PFSK-1 (cell line): ENCODE measurements around the gene RGL3.

Experiments
- POLR2AphosphoS5 ChIP-seq: IDR thresholded peaks from 2 replicates; pipeline ENCODE4 v1.6.1; 2012; ENCODE audit warnings: low read depth, mild to moderate bottlenecking, control low read depth, low read length, moderate library complexity
- SIN3A ChIP-seq: IDR thresholded peaks from 2 replicates; pipeline ENCODE4 v1.6.1; 2012; ENCODE audit warnings: mild to moderate bottlenecking, low read length, moderate library complexity, borderline replicate concordance; ENCODE audit not compliant: insufficient read depth
- TAF1 ChIP-seq: IDR thresholded peaks from 2 replicates; pipeline ENCODE4 v1.6.1; 2012; ENCODE audit warnings: low read length, control low read depth, borderline replicate concordance; ENCODE audit not compliant: insufficient read depth
- TF ChIP-seq, protein P1 (sequence below), 2 experiments: IDR thresholded peaks; 2 replicates each; pipeline versions ENCODE4 v1.6.1 to v1.8.0; 2011 to 2012; ENCODE audit warnings: low read depth in 2 of 2, low read length in 2 of 2, control low read depth in 1 of 2, inconsistent platforms in 1 of 2, mild to moderate bottlenecking in 1 of 2, moderate library complexity in 1 of 2; ENCODE audit not compliant: insufficient read depth in 1 of 2

DNA sequence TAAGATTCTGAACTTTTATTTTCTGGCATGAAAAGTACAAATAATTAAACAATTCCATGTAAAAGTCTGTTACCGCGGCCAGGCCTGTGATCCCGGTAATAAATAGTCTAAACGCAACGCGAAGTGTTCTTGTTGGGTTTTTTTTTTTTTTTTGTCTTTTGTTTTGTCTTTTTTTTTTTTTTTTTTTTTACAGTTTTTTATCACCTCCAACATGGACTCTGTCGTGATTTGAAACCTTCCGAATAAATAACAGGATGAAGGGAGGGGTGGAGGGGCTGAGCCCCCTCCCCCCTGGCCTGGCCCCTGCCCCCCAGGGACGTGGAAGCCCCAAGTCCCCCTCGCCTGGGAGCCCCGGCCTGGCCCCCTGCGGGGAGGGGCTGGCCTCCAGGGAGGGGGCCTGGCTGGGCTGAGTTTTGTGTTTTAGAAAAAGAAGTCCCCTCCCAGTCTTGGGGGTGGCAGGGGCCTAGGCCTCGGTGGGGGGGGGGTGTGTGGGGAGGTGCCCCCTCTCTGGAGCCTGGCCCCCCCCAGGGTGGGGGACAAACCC, 32.3 kb upstream of the RGL3 start:
- TF ChIP-seq POLR2AphosphoS5 (no peak), TAF1 (no peak), SIN3A (no peak)
- TF ChIP-seq, protein P1, sequence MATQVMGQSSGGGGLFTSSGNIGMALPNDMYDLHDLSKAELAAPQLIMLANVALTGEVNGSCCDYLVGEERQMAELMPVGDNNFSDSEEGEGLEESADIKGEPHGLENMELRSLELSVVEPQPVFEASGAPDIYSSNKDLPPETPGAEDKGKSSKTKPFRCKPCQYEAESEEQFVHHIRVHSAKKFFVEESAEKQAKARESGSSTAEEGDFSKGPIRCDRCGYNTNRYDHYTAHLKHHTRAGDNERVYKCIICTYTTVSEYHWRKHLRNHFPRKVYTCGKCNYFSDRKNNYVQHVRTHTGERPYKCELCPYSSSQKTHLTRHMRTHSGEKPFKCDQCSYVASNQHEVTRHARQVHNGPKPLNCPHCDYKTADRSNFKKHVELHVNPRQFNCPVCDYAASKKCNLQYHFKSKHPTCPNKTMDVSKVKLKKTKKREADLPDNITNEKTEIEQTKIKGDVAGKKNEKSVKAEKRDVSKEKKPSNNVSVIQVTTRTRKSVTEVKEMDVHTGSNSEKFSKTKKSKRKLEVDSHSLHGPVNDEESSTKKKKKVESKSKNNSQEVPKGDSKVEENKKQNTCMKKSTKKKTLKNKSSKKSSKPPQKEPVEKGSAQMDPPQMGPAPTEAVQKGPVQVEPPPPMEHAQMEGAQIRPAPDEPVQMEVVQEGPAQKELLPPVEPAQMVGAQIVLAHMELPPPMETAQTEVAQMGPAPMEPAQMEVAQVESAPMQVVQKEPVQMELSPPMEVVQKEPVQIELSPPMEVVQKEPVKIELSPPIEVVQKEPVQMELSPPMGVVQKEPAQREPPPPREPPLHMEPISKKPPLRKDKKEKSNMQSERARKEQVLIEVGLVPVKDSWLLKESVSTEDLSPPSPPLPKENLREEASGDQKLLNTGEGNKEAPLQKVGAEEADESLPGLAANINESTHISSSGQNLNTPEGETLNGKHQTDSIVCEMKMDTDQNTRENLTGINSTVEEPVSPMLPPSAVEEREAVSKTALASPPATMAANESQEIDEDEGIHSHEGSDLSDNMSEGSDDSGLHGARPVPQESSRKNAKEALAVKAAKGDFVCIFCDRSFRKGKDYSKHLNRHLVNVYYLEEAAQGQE (IDR thresholded peaks at IDR 0.05; ENCODE audit: insufficient read depth in 1 of 2, low read depth in 2 of 2, low read length in 2 of 2) = no peak
